HG03159 (cell line): Measurements from ENCODE around the gene C3orf20.

Experiments used
- ATAC-seq: cut with Tn5 transposase; IDR thresholded peaks from one replicate; pipeline ENCODE4 v1.9.1; 2021; ENCODE audit warnings: mild to moderate bottlenecking, moderate library complexity; ENCODE audit not compliant: unreplicated experiment

The C3orf20 gene

DNA sequence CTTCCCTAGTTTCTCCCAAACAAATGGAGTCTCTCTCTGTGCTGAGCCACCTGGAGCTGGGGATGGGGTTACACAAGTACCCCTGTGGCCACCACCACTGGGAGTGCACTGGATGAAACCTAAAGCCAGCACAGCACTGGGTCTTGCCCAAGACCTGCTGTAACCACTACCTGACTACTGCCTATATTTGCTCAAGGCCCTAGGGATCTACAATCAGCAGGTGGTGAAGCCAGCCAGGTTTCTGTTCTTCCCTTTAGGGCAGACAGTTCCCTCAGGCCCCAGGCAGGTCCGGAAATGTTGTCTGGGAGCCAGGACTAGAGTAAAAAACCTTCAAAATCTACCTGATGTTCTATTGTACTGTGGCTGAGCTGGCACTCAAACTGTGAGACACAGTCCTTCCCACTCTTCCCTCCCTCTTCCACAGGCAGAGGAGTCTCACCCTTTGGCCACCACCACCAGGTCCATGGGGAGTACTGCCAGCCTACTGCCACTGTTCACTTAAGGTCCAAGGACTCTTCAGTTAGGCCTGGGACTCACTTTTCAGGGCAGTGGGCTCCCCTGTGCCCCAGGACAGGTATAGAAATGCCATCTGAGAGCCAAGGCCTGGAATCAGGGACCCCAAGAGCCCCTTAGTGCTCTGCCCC lies 23.8 kb downstream of the C3orf20 start:
- no peak for ATAC-seq

DNA sequence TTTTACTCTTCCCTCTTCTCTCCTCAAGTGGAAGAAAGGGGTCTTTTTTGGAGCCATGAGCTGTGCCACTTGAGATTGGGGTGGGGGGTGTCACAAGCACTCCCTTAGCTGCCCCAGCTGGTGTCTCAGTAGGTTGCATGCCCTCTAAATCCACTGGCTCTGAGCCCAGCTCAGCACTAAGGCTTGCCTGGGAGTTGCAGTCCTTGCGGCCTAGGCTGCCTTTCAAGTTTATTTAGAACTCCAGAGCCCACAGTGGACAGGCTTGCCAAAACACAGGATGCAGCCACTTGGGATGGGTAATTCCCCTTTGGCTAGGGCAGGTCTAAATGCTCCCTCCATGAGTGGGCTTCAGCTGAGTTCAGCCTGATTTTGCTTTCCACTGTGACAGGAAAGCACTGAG lies 24.7 kb downstream of the C3orf20 start:
- ATAC-seq = no peak

DNA sequence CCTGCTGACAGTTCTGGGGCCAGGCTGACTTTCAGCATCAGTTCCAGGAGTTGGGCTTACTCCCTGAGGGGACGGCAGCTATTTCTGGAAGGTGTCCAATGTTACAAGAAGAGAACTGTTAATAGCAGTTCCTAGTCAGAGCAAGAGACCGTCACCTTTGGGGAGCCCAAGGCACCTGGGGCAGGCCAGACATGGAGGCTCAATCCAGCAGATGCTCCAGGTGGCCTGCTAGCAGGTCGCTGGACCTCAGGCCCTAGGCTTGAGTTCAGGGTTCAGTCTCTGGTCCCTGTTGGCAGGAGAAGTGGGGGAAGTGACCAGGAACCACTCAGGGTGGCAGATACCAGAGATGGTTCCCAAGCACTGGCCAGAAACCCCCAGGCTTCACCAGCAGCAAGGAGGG lies 25.9 kb downstream of the C3orf20 start:
- no peak for ATAC-seq

DNA sequence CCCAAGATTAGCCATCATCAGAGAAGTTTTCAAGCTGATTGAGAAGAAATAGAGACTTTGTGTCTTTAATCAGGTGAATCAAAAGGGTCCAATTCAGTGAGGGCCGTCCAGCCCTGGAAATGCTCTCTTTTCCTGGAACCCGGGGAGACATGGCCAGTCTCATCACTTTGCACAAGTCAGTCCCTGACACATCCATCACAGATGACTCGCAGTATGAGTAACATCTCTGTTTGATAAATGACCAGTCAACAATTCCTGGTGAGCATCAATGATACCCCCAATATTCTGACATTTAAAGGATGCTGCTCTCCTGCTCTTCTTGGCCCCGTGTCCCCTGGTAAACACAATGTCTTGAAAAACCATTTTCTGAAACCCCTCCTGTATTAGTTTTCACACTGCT lies 26.7 kb downstream of the C3orf20 start:
- no peak for ATAC-seq

DNA sequence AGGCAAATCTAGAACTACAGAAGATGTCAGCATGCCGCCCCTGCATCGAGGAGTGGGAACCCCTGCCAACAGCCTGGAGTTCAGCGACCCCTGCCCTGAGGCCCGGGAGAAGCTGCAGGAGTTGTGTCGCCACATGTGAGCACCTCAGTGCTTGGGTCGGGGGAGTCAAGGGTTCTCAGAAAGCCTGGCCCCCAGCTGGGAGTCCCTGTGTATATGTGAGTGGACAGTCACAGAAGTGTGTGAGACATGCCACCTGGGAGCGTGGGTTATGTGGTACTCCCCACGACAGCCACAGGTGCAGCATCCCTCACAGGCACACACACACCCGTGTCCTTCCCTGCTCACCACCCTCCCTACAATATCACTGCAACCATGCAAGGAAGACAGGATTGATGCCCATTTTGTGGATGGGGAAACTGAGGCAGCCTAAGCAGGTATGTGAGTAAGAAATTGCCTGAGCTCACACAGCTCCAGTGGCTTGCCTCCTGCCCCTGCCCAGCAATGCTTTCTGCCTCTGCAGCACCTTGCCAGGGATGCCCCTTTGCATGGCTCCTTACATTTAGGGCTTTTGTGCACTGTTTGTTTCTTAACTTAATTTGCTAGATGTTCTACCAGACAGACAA lies 28.3 kb downstream of the C3orf20 start:
- ATAC-seq = no peak

DNA sequence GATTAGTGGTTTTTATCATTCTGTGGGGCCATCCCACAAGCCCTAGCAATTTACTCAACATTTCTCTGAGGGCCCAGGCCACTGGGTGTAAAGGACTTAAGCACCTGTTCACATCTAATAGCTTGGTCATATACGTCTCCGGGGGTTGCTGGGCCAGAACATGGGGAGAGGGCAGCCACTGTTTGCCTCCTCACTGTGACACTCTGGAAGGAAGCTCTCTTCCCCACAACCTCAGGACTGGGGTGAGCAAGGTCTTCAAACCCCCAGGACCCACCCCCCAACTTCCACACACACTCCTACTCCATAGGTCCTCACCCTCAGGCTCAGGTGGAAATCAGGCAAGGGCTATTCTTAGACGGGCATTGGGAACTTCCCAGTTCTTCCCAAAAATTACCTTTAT lies 28.9 kb downstream of the C3orf20 start:
- no peak for ATAC-seq

DNA sequence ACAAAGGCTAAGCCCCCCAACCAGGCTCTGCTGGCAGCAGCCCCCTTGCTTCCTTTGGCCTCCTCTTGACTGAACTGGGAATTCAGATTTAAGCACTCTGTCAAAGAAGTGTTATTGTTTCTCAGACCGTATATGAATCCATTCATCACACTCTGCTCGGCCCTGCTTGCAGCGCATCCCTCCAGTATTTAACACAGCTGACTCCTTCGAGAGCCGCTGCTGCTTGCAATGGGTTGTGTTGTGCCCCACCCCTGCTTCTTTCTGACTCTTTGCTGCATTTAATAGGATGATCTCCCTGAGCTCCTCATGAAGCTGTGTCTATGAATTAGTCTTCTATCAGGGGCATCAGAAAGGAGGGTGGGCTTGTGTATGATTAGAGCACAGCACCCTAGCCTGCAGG lies 31.2 kb downstream of the C3orf20 start:
- ATAC-seq = no peak

DNA sequence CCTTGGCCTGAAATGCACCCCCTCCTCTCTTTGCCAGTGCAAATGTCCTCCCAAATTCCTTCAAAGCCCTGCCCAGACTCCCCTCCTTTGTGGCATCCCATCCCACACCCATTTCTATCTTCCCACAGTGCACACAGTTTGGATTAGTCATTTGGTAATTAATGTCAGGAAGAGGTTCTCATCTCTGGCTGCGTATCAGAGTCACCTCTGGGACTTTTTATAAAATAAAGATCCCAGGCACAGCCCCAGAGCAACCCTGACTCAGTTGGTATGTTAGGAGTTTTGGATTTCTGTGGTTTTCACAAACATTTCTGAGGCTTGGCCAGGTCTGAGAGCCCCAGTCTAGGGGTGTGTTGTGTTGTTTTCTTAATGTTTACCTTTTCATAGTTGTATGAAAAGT lies 41.6 kb downstream of the C3orf20 start:
- no peak for ATAC-seq

DNA sequence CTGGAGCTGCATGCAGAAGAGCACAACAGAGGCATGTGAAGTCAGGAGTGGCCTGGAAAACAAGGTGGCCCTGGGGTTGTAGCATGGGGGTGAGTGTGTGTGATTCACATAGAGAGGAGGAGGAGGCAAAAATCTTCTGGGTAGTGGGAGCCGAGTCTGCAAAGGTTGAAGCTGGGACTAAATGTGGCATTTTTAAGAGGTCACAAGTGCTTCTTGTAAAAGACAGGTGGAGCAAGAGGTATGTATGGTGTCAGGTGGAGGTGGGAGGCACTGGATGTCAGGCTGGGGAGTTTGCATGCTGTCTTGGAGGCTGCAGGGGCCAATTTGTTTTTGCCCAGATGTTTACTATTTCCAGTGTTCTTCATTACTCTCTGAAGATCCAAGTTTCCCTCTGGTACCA lies 42.4 kb downstream of the C3orf20 start:
- ATAC-seq = no peak

DNA sequence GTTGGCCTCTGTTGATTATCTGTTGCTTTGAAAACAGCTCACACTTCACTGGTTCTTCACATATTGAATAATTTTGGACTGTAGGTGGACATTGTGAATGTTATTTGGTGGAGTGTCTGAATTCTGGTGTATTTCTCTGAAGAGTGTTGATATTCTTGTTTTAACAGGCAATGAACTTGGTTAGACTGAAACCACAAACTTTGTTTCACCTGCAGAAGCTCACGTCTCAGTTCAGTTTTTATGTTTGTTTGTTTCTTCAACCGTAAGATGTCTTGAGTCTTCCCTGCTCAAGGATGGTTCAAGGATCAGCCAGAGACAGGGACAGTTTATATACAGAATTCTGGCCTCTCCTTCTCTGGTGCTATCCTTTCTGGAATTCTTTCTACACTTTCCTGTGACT lies 43.6 kb downstream of the C3orf20 start:
- ATAC-seq = no peak

DNA sequence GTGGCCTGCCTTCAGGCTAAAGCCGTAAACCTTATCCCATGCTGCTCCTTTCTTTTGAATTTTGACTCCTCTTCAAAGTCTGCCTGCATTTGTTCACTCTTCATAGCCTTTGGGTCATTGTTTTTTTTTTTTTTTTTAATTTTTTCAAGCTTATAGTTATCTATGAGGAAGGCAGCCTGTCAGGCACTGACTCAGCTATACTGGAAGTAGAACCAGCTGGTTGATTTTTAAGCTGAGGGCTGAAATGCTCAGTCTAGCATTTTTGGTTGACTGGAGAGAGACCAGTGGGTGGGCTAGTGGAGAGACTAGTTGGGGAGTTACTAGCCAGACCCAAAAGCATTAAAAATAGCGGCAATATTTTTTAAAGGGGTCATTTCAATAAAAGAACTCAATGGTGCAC lies 44.1 kb downstream of the C3orf20 start:
- ATAC-seq = no peak

DNA sequence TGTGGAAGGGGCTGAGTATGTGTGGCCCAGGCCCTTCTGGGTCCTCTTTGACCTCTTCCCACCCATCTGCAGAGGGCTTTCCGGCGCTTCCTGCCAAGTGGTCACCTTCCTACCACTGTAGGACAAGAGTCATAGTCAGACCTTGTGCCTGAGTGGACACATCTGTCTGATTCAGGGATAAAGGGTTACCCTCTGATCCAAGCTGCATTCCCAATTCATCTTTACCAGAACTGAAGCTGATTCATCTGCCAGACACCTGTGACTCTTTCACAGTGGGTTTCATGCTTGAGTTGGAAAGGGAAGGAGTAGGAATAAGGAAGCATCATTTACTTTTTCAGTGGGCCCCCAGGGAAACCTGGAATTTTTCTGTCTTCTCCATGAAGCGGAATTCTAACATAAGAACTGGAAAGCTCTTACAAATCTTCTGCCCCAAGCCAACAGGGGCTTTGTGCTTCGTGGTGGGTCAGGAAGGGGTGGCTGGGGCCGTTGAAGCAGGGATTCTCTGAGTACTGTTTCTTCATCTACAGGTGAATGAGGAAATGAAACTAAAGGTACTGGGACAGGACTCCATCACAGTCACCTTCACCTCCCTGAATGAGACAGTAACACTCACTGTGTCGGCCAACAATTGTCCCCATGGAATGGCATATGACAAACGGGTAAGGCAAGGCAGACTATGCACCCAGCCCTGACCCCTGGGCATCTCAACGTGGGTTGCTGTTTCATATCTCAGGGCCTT lies 46.4 kb downstream of the C3orf20 start:
- ATAC-seq = no peak

DNA sequence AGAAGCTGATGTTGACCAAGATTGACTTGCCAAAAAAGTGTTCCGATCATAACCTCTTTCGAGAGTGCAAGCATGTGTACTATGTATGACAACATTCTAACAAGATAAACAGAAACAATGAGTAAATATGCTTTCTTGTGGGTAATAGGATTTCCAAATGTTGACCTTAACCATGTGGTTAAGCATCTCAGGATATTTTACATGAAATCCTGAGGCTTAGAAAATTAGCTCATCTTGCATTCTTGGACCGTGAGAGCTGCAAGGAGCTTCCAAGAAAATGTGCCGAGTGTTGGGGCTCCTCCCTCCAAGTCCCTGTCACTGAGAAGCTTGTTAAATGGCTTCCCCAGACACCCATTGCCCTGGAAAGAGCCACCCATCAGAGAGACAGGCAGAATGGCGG lies 50.1 kb downstream of the C3orf20 start:
- no peak for ATAC-seq

DNA sequence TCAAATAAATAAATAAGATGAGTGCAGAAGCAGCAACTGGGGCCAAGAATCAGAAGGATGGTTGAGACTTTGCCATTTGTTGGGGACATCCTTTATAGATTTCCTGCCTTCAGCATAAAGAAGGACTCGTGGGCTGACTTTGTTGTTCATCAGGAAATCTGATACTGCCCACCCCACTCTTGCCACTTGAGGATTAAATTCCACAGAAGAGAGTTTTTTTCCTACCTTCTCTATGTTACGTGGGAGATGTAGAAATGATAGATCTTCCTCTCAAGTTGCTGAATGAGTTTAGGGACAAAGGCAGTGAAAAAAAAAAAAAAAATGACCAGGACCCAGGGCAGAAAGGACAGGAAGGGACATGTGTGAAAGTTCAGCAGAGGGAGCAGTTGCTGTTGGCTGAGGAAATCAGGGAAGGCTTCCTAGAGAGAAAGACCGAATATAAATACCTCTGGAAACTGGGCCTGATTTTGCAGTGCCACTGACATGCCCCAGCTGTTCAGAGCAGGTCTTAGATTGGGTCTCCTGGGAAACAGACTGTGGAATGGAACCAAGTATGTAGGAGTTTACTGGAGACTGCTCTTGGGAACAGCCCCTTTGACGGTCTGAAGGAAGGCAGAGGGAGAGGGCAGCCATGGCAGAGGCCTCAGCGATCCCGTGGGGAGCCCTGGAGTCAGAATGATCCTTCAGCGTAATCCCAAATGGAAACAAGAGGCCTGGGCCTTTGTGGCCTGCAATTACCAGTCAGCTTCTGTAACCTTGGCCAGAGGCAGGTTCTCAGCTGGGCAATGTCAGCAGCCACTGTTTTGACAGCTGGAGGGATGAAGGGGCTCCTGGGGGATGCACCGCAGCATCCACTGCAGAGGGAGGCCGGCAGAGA lies 50.9 kb downstream of the C3orf20 start:
- ATAC-seq = no peak

DNA sequence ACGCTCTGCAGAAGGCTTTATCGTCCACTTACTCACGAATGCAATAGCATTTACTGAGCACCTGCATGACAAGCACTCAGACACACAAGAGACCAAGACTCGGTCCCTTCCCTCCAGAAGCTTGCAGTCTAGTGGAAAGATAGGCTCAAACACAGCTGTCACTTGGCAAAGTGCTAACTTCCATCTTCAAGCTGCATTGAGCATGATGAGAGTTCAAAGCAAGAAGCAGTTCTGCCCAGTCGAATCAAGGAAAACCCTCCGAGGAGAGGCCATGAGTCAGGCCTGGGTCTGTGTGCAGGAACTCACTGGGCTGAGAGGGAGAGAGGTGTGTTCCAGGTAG lies 51.5 kb downstream of the C3orf20 start:
- no peak for ATAC-seq

DNA sequence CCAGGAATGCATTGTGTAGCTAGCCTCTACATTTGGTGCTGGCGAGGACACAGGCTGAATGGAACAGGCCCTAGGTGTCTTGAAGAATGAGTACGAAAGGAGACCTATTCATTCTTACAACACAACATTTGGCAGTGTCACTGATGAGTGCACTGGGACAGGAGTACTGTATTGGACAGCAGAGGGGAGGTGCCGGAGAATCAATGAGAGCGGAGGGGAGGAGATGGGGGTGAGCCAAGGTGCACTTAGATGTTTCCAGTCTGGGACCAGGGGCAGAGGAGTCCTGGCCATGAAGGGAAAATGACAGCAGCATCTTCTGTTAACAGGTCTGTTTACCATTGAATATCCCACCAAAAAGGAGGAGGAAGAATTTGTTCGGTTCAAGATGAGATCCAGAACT lies 53.2 kb downstream of the C3orf20 start:
- no peak for ATAC-seq

DNA sequence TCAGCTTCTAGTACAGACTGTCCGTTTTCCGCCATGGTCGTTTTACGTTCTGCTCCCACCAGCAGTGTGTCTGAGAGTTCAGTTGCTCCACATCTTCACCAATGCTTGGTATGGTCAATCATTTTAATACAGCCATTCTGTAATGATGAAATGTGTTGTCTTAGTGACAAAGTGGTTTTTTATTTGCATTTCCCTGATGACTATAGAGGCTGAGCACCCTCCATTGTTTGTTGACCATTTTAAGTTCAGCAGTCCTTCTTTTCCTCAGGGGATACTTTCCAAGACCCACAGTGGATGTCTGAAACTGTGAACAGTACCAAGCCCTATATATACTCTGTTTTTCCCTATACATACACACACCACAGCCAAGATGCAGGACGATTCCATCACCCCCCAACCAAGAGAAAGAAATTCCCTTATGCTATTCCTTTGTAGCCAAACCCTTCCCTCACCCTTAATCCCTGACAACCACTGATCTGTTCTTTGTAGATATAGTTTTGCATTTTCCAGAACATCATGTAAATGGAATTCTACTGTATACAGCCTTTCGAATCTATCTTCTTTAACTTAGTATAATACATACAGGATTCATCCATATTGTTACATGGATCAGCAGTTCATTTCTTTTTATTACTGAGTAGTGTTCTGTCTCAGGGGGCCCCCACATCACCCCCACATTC lies 55.9 kb downstream of the C3orf20 start:
- no peak for ATAC-seq

DNA sequence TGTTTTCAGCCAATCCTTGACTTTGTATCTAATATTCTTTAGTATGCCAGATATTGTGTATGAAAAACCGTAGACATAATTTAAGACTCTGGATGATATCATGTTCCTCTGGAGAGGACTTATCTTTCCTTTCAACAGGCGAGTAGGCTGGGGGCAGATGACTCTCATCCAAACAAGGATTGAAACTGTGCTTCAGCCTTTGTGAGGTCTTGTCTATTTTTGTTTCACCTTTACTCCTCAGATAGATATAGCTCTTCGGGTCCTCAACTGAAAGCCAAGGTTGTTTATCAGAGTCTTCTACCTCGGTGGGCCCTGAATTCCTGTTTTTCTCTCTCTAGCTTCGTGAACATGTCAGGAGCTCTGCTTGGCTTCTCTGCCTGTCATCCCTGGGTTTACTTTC lies 66.0 kb downstream of the C3orf20 start:
- ATAC-seq = no peak

DNA sequence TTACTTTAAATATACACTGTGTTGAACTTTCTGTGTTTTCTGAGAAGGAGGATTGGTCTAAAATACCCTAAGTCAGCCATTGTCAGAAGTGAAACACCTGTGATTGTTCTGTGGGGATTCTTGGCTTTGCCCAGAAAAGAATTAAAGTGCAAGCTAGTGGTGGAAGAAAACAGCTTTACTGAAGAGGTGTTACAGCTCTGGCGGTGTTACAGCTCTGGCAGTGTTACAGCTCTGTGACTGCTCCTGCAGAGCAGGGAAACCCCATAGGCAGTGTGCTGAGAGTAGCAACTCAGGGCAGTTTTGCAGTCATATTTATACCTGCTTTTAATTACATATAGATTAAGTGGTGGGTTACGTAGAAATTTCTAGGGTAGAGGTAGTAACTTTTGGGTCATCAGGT lies 66.6 kb downstream of the C3orf20 start:
- no peak for ATAC-seq

DNA sequence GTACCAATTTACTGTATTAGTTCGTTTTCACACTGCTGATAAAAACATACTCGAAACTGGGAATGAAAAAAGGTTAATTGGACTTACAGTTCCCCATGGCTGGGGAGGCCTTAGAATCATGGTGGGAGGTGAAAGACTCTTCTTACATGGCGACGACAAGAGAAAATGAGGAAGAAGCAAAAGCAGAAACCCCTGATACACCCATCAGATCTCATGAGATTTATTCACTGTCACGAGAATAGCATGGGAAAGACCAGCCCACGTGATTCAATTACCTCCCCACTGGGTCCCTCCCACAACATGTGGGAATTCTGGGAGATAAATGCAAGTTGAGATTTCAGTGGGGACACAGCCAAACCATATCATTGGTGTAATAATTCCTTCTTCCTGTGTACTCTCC lies 69.6 kb downstream of the C3orf20 start:
- ATAC-seq = no peak

DNA sequence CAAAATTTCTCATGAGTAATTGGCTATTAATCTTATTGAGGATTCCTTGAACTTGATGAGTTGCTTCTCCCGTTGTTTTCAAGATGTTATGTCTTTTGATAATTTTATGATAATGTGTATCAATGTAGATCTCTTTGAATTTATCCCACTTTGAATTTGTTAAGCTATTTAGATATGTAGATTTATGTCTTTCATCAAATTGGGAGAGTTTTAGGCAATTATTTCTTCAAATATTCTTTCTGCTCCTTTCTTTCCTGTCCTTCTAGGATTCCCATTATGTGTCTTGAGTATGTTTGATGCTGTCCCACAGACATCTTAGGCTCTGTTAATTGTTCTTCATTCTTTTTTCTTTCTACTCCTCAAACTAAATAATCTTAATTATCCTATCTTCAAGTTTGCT lies 75.7 kb downstream of the C3orf20 start:
- no peak for ATAC-seq
